IMR-90 (cell line): Measurements from ENCODE around the gene CLCF1. TPM values are rescaled to one million over a fixed set of nuclear protein-coding genes. Genes with fewer than 3 reads are reported as not detected.

ENCODE experiments used
- ATAC-seq: fragments of 200-7000 bp; cut with Tn5 transposase; 2 replicates; pipeline ENCODE4 v1.9.1; 2020; ENCODE audit warnings: low read depth, mild to moderate bottlenecking, moderate library complexity
- BruUV-seq: library from RNA; stranded (reverse); fragments of 400-500 nt; replicated peaks from 2 replicates; lab custom pipeline; 2021; lab: Mats Ljungman, UMichigan
- CTCF ChIA-PET: fragments of 300-600 bp; formaldehyde crosslinking; extraction: SDS; loops from one replicate; lab custom pipeline; 2021; ENCODE audit warnings: antibody characterized with exemption; lab: Yijun Ruan, JAX
- POLR2A ChIA-PET: fragments of 300-600 bp; sonication (Branson Sonifier 250); formaldehyde crosslinking; loops from one replicate; lab custom pipeline; 2022; ENCODE audit warnings: antibody characterized with exemption; ENCODE audit not compliant: unreplicated experiment; lab: Charles Lee
- DNase-seq: peaks from one replicate; pipeline ENCODE4 v3.0.0; 2013
- H2AFZ ChIP-seq: replicated peaks from 2 replicates; pipeline ENCODE3; 2013; ENCODE audit warnings: low read length, mild to moderate bottlenecking; ENCODE audit not compliant: poor library complexity
- H2AK5ac ChIP-seq: 2 replicates; pipeline ENCODE4 v1.6.1; 2013; ENCODE audit warnings: low read depth, low read length, inconsistent platforms
- H2AK9ac ChIP-seq: replicated peaks from 2 replicates; pipeline ENCODE3; 2013; ENCODE audit warnings: mild to moderate bottlenecking, low read depth, low read length, moderate library complexity; ENCODE audit not compliant: poor library complexity
- H2BK120ac ChIP-seq: 2 replicates; pipeline ENCODE4 v1.6.1; 2013; ENCODE audit warnings: low read depth, low read length, inconsistent platforms
- H2BK15ac ChIP-seq: 3 replicates; pipeline ENCODE4 v1.6.1; 2013; ENCODE audit warnings: low read depth, low read length, inconsistent platforms
- H2BK20ac ChIP-seq: 2 replicates; pipeline ENCODE4 v1.6.1; 2013; ENCODE audit warnings: low read depth, mild to moderate bottlenecking, inconsistent platforms, low read length, moderate library complexity
- H2BK5ac ChIP-seq: 2 replicates; pipeline ENCODE4 v1.6.1; 2013; ENCODE audit warnings: mild to moderate bottlenecking, low read depth, low read length, inconsistent platforms; ENCODE audit not compliant: poor library complexity, severe bottlenecking
- H3K14ac ChIP-seq: replicated peaks from 2 replicates; pipeline ENCODE4 v1.6.1; 2013; ENCODE audit warnings: low read depth, low read length, inconsistent platforms
- H3K18ac ChIP-seq: 2 replicates; pipeline ENCODE4 v1.6.1; 2013; ENCODE audit warnings: low read depth, low read length, control low read depth
- H3K23ac ChIP-seq: 2 replicates; pipeline ENCODE4 v1.6.1; 2013; ENCODE audit warnings: low read depth, low read length, inconsistent platforms
- H3K27ac ChIP-seq: 2 replicates; pipeline ENCODE4 v1.5.1; 2013; ENCODE audit warnings: mild to moderate bottlenecking, control low read depth, low read length; ENCODE audit not compliant: insufficient read depth
- H3K27me3 ChIP-seq: 2 replicates; pipeline ENCODE4 v1.6.1; 2013; ENCODE audit warnings: low read length; ENCODE audit not compliant: control insufficient read depth, insufficient read depth
- H3K36me3 ChIP-seq: 2 replicates; pipeline ENCODE4 v1.6.1; 2013; ENCODE audit warnings: low read length, mixed read lengths; ENCODE audit not compliant: control insufficient read depth, insufficient read depth
- H3K4ac ChIP-seq: 2 replicates; pipeline ENCODE4 v1.6.1; 2013; ENCODE audit warnings: low read depth, low read length, inconsistent platforms
- H3K4me1 ChIP-seq: 2 replicates; pipeline ENCODE4 v1.6.1; 2013; ENCODE audit warnings: low read length, mixed read lengths; ENCODE audit not compliant: control insufficient read depth, insufficient read depth
- H3K4me2 ChIP-seq: 2 replicates; pipeline ENCODE4 v1.6.1; 2013; ENCODE audit warnings: low read depth, mild to moderate bottlenecking, control low read depth, low read length, moderate library complexity
- H3K4me3 ChIP-seq: 2 replicates; pipeline ENCODE4 v1.5.1; 2013; ENCODE audit warnings: low read depth, mild to moderate bottlenecking, control low read depth, low read length, moderate library complexity; ENCODE audit not compliant: insufficient read depth
- H3K56ac ChIP-seq: 2 replicates; pipeline ENCODE4 v1.6.1; 2013; ENCODE audit warnings: low read length, inconsistent platforms; ENCODE audit not compliant: insufficient read depth; ENCODE audit errors: extremely low read depth
- H3K79me1 ChIP-seq, 2 experiments: 2 replicates each; pipeline ENCODE4 v1.6.1; 2013; ENCODE audit warnings: low read length in 2 of 2, inconsistent platforms in 1 of 2, low read depth in 1 of 2
- H3K9ac ChIP-seq: 2 replicates; pipeline ENCODE4 v1.6.1; 2013; ENCODE audit warnings: low read depth, low read length, control low read depth
- H3K9me1 ChIP-seq: 2 replicates; pipeline ENCODE4 v1.6.1; 2013; ENCODE audit warnings: low read length, inconsistent platforms; ENCODE audit not compliant: insufficient read depth
- H3K9me3 ChIP-seq: 2 replicates; pipeline ENCODE4 v1.6.1; 2013; ENCODE audit warnings: low read length; ENCODE audit not compliant: control insufficient read depth, insufficient read depth
- H4K20me1 ChIP-seq: 2 replicates; pipeline ENCODE4 v1.6.1; 2013; ENCODE audit warnings: low read length, inconsistent platforms; ENCODE audit not compliant: insufficient read depth
- H4K5ac ChIP-seq: 2 replicates; pipeline ENCODE4 v1.6.1; 2013; ENCODE audit warnings: mild to moderate bottlenecking, low read depth, low read length, control low read depth
- H4K8ac ChIP-seq, 2 experiments: 2 replicates each; pipeline ENCODE4 v1.6.1; 2013; ENCODE audit warnings: low read depth in 2 of 2, low read length in 2 of 2, control low read depth in 1 of 2, inconsistent platforms in 1 of 2
- H4K91ac ChIP-seq: 2 replicates; pipeline ENCODE4 v1.6.1; 2013; ENCODE audit warnings: low read depth, low read length, inconsistent platforms; ENCODE audit not compliant: insufficient read depth
- BHLHE40 ChIP-seq: fragments of 150-350 bp; IDR thresholded peaks from 2 replicates; pipeline ENCODE4 v1.6.1; 2016; ENCODE audit warnings: mild to moderate bottlenecking, low read depth, low read length
- CEBPB ChIP-seq: IDR thresholded peaks from 2 replicates; pipeline ENCODE4 v1.6.1; 2012; ENCODE audit warnings: low read depth, low read length, improper control_type of control experiment
- FOS ChIP-seq: fragments of 150-350 bp; IDR thresholded peaks from 2 replicates; pipeline ENCODE4 v1.6.1; 2016; ENCODE audit warnings: low read depth, low read length
- MAZ ChIP-seq: IDR thresholded peaks from 2 replicates; pipeline ENCODE4 v1.6.1; 2012; ENCODE audit warnings: low read depth, mild to moderate bottlenecking, low read length, improper control_type of control experiment, moderate library complexity, borderline replicate concordance
- MXI1 ChIP-seq: IDR thresholded peaks from 2 replicates; pipeline ENCODE4 v1.6.1; 2012; ENCODE audit warnings: low read depth, mild to moderate bottlenecking, low read length, moderate library complexity, borderline replicate concordance
- NFE2L2 ChIP-seq: fragments of 150-350 bp; IDR thresholded peaks from 2 replicates; pipeline ENCODE4 v1.6.1; 2016; ENCODE audit warnings: low read depth, mild to moderate bottlenecking, low read length
- POLR2A ChIP-seq: IDR thresholded peaks from 2 replicates; pipeline ENCODE4 v1.6.1; 2012; ENCODE audit warnings: mild to moderate bottlenecking, low read depth, low read length
- RAD21 ChIP-seq: IDR thresholded peaks from 2 replicates; pipeline ENCODE4 v1.6.1; 2012; ENCODE audit warnings: low read length, improper control_type of control experiment
- RCOR1 ChIP-seq: IDR thresholded peaks from 2 replicates; pipeline ENCODE4 v1.6.1; 2012; ENCODE audit warnings: mild to moderate bottlenecking, low read length, improper control_type of control experiment; ENCODE audit not compliant: insufficient replicate concordance
- SMC3 ChIP-seq: fragments of 150-350 bp; IDR thresholded peaks from 2 replicates; pipeline ENCODE4 v1.6.1; 2016; ENCODE audit warnings: low read depth, mild to moderate bottlenecking, antibody characterized with exemption, low read length, moderate library complexity
- WGBS, 2 experiments: methylation state at CpG; one replicate each; pipeline versions ENCODE4 v1.1.5 to v1.1.7; 2013; ENCODE audit warnings: missing lambda C conversion rate in 2 of 2; ENCODE audit not compliant: insufficient read length in 1 of 2; ENCODE audit errors: extremely low coverage in 2 of 2; 5-methylcytosine and 5-hydroxymethylcytosine counted together
- dilution Hi-C: fragments of 300-500 bp; cut with HindIII; formaldehyde crosslinking; loops from one replicate; pipeline ENCODE4 v1.14.3; 2018; ENCODE audit warnings: low sequenced_read_pairs; ENCODE audit not compliant: unreplicated experiment
- in situ Hi-C: fragments of 300-500 bp; cut with MboI; formaldehyde crosslinking; loops from 3 replicates; pipeline ENCODE4 v1.14.3; 2019; ENCODE audit warnings: low sequenced_read_pairs, inconsistent platforms, mixed read lengths
- intact Hi-C: fragments of 100-400 bp; cut with micrococcal nuclease; formaldehyde crosslinking; loops from 2 replicates; pipeline ENCODE4 v1.10.0; 2022
- polyA plus RNA-seq, 3 experiments: library from polyadenylated mRNA; depleted of rRNA; stranded (reverse); fragments of >200 nt; gene quantifications; 2 replicates each; pipeline ENCODE4 v1.2.3, GENCODE V29; 2012; ENCODE audit warnings: low replicate concordance in 1 of 3
- total RNA-seq: library from RNA; depleted of rRNA; stranded (reverse); fragments of >200 nt; gene quantifications from 2 replicates; pipeline ENCODE4 v1.2.3, GENCODE V29; 2012
- TF ChIP-seq, protein P1 (sequence below): fragments of 150-350 bp; IDR thresholded peaks from 2 replicates; pipeline ENCODE4 v1.6.1; 2016; ENCODE audit warnings: low read depth, mild to moderate bottlenecking, low read length, moderate library complexity, borderline replicate concordance
- TF ChIP-seq, protein P2 (sequence below): fragments of 150-350 bp; IDR thresholded peaks from 2 replicates; pipeline ENCODE4 v1.6.1; 2017; ENCODE audit warnings: mild to moderate bottlenecking, antibody characterized with exemption, low read length, low read depth

CLCF1 gene
- total and polyA plus RNA-seq, 2 of the 4 experiments (the other 2 are of a cell fraction) = 5.6 to 27.8 TPM

DNA sequence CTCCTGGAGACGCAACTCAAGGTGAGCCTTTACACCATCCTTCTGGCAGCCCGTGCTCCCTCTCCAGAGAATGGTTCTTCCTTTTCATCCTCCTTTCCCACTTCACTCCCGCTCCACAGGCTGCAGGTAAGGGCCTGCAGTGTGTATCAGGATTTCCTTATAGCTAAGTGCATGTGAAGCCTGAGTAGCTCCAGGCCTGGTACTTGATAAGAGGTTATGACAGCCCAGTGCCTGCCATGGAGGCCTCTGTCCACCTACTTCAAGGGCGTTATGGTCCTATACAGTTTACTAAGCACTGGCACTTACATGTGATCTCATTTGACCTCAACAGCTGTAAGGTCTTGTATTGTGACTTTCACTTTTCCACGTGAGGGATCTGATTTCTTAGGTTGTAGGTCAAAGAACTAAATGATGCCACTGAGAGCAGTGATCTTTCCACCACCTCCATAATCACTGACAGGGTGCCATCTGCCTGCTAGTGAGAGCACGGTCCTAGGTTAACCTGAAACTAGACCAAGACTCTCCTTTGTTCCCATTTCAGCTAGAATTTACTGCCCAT lies 52.0 kb downstream of the CLCF1 start:
- H3K79me1 ChIP-seq = no peaks in the 10 kb centered on the region; a peak in 1 of 4 replicates
- no peak for DNase-seq
- peaks cover 3% of the 10 kb centered on the region; the same call in 1 of the 2 replicates for H3K9me1 ChIP-seq
- H2AK5ac ChIP-seq = no peak overlapping the region
- intact Hi-C loops (no loop called here), dilution Hi-C loops (no loop called here), in situ Hi-C loops (no loop called here)
- H2BK20ac ChIP-seq = no peak overlapping the region
- no peak overlapping the region for H2AK9ac ChIP-seq
- no peak overlapping the region for H3K27ac ChIP-seq
- H3K18ac ChIP-seq = no peak overlapping the region
- H3K36me3 ChIP-seq = no peaks in the 10 kb centered on the region
- CTCF ChIA-PET = no interaction called here
- H4K8ac ChIP-seq = no peak overlapping the region
- H4K5ac ChIP-seq = no peak overlapping the region
- no peak overlapping the region for H3K4me3 ChIP-seq
- 100% methylated on average over 1 of the region's 6 CpGs; no CpG with 5 or more reads in 1 of the 2 experiments for WGBS, 2 experiments
- no peak overlapping the region for H2BK15ac ChIP-seq
- ATAC-seq = no peak
- no peak overlapping the region for H3K56ac ChIP-seq
- no peak overlapping the region for H2AFZ ChIP-seq
- no peak overlapping the region for H2BK5ac ChIP-seq
- H3K23ac ChIP-seq = no peak overlapping the region
- TF ChIP-seq, protein P1, sequence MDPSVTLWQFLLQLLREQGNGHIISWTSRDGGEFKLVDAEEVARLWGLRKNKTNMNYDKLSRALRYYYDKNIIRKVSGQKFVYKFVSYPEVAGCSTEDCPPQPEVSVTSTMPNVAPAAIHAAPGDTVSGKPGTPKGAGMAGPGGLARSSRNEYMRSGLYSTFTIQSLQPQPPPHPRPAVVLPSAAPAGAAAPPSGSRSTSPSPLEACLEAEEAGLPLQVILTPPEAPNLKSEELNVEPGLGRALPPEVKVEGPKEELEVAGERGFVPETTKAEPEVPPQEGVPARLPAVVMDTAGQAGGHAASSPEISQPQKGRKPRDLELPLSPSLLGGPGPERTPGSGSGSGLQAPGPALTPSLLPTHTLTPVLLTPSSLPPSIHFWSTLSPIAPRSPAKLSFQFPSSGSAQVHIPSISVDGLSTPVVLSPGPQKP = no peak
- no peak for TF ChIP-seq SMC3
- TF ChIP-seq, protein P2, sequence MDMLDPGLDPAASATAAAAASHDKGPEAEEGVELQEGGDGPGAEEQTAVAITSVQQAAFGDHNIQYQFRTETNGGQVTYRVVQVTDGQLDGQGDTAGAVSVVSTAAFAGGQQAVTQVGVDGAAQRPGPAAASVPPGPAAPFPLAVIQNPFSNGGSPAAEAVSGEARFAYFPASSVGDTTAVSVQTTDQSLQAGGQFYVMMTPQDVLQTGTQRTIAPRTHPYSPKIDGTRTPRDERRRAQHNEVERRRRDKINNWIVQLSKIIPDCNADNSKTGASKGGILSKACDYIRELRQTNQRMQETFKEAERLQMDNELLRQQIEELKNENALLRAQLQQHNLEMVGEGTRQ = no peak
- no peak for TF ChIP-seq BHLHE40
- TF ChIP-seq CEBPB = no peak
- no peak for TF ChIP-seq RAD21
- no peak for TF ChIP-seq FOS
- TF ChIP-seq MXI1 = no peak
- no peak for TF ChIP-seq NFE2L2
- TF ChIP-seq POLR2A = no peak
- no peak for TF ChIP-seq RCOR1
- TF ChIP-seq MAZ = no peak
- POLR2A ChIA-PET = no interaction called here
- BruUV-seq = no TSS peak
- no peak overlapping the region for H3K9ac ChIP-seq
- no peaks in the 10 kb centered on the region for H3K9me3 ChIP-seq
- H3K4me1 ChIP-seq = 0 out of 2 replicates have a peak, but pooled peaks cover 2% of the 10 kb centered on the region
- H3K14ac ChIP-seq = no peak overlapping the region
- peaks cover 6% of the 10 kb centered on the region; the same call in 1 of the 2 replicates for H4K20me1 ChIP-seq
- H3K4ac ChIP-seq = no peak overlapping the region
- no peak overlapping the region for H4K91ac ChIP-seq
- no peak overlapping the region for H2BK120ac ChIP-seq
- no peak overlapping the region for H3K4me2 ChIP-seq
- H3K27me3 ChIP-seq = no peaks in the 10 kb centered on the region
